ENCODE measurements around the gene NOL4L.

DNA sequence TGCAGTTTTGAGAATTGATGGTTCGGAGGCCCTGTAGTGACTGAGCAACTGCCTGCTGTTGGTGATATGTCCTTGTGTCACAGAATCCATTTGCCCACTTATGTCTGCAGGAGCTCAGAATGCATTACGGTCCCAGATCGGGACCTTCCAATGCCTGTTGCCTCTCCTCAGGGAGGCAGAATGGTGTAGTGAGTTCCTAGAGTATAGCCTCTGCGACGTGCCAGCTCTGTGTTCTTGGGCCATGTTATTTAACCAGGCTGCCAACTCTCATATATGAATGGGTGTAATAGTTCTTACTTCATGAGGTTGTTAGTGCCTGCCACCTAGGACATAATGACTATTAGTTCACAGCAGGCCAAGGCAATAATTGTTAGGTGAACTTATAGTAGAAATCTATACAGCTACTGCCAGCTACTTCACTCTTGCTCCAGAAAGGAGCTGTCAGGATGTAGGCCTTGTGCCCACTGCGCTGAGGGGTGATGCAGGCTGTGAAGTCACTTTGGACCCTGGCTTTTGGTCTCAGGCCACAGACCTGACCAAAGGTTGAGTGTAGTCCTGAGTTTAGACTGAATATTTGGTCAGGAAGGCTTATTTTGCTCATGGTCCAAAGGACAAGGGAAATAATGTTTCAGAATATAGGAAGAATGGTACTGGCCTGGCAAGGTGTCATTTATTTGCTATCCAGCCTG is 144.9 kb downstream of the NOL4L start:
- TF ChIP-seq EZH2phosphoT487 (IDR thresholded peaks at IDR 0.05; ENCODE audit: unreplicated experiment) (no peak), NANOG (IDR thresholded peaks at IDR 0.05; ENCODE audit: borderline replicate concordance) (no peak), EZH2 (IDR thresholded peaks at IDR 0.05; ENCODE audit: low read depth, unreplicated experiment) (no peak), POLR2AphosphoS5 (IDR thresholded peaks at IDR 0.05; ENCODE audit: low read depth) (no peak), CREB1 (CRISPR knock-in tag; IDR thresholded peaks at IDR 0.05; ENCODE audit: low read depth) (no peak)
- TF ChIP-seq, protein P1, sequence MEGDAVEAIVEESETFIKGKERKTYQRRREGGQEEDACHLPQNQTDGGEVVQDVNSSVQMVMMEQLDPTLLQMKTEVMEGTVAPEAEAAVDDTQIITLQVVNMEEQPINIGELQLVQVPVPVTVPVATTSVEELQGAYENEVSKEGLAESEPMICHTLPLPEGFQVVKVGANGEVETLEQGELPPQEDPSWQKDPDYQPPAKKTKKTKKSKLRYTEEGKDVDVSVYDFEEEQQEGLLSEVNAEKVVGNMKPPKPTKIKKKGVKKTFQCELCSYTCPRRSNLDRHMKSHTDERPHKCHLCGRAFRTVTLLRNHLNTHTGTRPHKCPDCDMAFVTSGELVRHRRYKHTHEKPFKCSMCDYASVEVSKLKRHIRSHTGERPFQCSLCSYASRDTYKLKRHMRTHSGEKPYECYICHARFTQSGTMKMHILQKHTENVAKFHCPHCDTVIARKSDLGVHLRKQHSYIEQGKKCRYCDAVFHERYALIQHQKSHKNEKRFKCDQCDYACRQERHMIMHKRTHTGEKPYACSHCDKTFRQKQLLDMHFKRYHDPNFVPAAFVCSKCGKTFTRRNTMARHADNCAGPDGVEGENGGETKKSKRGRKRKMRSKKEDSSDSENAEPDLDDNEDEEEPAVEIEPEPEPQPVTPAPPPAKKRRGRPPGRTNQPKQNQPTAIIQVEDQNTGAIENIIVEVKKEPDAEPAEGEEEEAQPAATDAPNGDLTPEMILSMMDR (conservative IDR thresholded peaks at IDR 0.05; ENCODE audit: low read depth in 2 of 2), result no peak
- TF ChIP-seq, protein P2, sequence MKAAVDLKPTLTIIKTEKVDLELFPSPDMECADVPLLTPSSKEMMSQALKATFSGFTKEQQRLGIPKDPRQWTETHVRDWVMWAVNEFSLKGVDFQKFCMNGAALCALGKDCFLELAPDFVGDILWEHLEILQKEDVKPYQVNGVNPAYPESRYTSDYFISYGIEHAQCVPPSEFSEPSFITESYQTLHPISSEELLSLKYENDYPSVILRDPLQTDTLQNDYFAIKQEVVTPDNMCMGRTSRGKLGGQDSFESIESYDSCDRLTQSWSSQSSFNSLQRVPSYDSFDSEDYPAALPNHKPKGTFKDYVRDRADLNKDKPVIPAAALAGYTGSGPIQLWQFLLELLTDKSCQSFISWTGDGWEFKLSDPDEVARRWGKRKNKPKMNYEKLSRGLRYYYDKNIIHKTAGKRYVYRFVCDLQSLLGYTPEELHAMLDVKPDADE (IDR thresholded peaks at IDR 0.05), result no peak
- TF ChIP-seq, protein P3, sequence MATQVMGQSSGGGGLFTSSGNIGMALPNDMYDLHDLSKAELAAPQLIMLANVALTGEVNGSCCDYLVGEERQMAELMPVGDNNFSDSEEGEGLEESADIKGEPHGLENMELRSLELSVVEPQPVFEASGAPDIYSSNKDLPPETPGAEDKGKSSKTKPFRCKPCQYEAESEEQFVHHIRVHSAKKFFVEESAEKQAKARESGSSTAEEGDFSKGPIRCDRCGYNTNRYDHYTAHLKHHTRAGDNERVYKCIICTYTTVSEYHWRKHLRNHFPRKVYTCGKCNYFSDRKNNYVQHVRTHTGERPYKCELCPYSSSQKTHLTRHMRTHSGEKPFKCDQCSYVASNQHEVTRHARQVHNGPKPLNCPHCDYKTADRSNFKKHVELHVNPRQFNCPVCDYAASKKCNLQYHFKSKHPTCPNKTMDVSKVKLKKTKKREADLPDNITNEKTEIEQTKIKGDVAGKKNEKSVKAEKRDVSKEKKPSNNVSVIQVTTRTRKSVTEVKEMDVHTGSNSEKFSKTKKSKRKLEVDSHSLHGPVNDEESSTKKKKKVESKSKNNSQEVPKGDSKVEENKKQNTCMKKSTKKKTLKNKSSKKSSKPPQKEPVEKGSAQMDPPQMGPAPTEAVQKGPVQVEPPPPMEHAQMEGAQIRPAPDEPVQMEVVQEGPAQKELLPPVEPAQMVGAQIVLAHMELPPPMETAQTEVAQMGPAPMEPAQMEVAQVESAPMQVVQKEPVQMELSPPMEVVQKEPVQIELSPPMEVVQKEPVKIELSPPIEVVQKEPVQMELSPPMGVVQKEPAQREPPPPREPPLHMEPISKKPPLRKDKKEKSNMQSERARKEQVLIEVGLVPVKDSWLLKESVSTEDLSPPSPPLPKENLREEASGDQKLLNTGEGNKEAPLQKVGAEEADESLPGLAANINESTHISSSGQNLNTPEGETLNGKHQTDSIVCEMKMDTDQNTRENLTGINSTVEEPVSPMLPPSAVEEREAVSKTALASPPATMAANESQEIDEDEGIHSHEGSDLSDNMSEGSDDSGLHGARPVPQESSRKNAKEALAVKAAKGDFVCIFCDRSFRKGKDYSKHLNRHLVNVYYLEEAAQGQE (IDR thresholded peaks at IDR 0.05; ENCODE audit: unreplicated experiment), result no peak

All from GM23338 (cell line).